Ascending aorta (tissue), 2 donors: ENCODE data around the gene NRP2. TPM values are rescaled to one million over a fixed set of nuclear protein-coding genes. Genes with fewer than 3 reads are reported as not detected.

Experiments used
- DNase-seq, 2 donors: peaks; one replicate each; pipeline ENCODE4 v3.0.0-alpha.2; 2019; ENCODE audit warnings: low spot score in 2 of 2
- H3K27ac ChIP-seq, 2 donors: fragments of 200-600 bp; sonication (generic); one replicate each; pipeline ENCODE4 v1.5.1; 2016 to 2017; ENCODE audit warnings: mild to moderate bottlenecking in 1 of 2
- H3K27me3 ChIP-seq: fragments of 200-600 bp; sonication (generic); one replicate; pipeline ENCODE4 v1.5.1; 2017
- H3K36me3 ChIP-seq, 2 donors: fragments of 200-600 bp; sonication (generic); one replicate each; pipeline ENCODE4 v1.5.1; 2016
- H3K4me1 ChIP-seq, 2 donors: fragments of 200-600 bp; sonication (generic); one replicate each; pipeline ENCODE4 v1.5.1; 2016 to 2017; ENCODE audit warnings: mild to moderate bottlenecking in 1 of 2
- H3K4me3 ChIP-seq, 2 donors: fragments of 200-600 bp; sonication (generic); one replicate each; pipeline ENCODE4 v1.5.1; 2016 to 2017; ENCODE audit warnings: mild to moderate bottlenecking in 1 of 2
- H3K9me3 ChIP-seq, 2 donors: fragments of 200-600 bp; sonication (generic); one replicate each; pipeline ENCODE4 v1.5.1; 2016
- CTCF ChIP-seq, 3 experiments: fragments of 200-600 bp in 2 of 3; fragments of 450-650 bp in 1 of 3; sonication (generic) in 2 of 3; IDR thresholded peaks; one replicate each; pipeline ENCODE4 v1.5.1; 2016 to 2019; ENCODE audit warnings: antibody characterized with exemption in 3 of 3, mild to moderate bottlenecking in 1 of 3, moderate library complexity in 1 of 3
- intact Hi-C: fragments of 100-400 bp; cut with DNase I; formaldehyde crosslinking; loops from one replicate; pipeline ENCODE4 v1.15.1; 2023
- total RNA-seq: library from RNA; depleted of rRNA; stranded (reverse); fragments of >200 nt; gene quantifications from one replicate; pipeline ENCODE4 v1.1.0, GENCODE V29; 2016

NRP2 gene
- total RNA-seq, 1 donor from 2014 or later, result 39.7 TPM

- H3K9me3 ChIP-seq, result peaks cover 0 to 4% of the 10 kb centered on the region in 2 donors
- H3K27ac ChIP-seq, result no peak overlapping the region
- H3K4me3 ChIP-seq, result no peak overlapping the region
- H3K36me3 ChIP-seq, result no peaks in the 10 kb centered on the region
- no peaks in the 10 kb centered on the region for H3K4me1 ChIP-seq
- no peak for DNase-seq
- no peak for TF ChIP-seq CTCF (IDR thresholded peaks at IDR 0.05)
- H3K27me3 ChIP-seq, result no peaks in the 10 kb centered on the region
- intact Hi-C loops, result no loop called here
Measured at GRCh38 chr2:205814039-205814364, 131.7 kb downstream of the NRP2 start.

DNA sequence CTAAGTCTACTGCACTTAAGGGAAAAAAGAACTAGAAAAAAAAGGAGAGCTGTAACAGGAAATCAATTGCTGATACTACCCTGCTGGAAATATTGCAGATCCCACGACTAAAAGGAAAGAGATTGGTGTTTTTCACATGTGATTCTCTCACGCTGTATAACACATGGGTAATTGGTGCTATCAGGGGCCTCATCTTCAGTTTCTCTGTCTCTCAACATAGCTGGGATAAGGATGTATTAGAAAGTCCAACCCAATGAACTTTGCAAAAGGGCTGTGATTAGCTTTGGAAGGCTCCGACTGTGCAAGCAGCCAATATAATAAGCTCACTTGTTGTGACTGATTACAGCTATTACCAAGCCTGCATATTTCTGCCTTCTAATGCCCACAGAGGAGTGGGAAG is 133.4 kb downstream of the NRP2 start:
- Histone ChIP-seq H3K27ac (no peak overlapping the region), H3K9me3 (peaks cover 0 to 4% of the 10 kb centered on the region in 2 donors), H3K27me3 (no peaks in the 10 kb centered on the region), H3K4me3 (no peak overlapping the region), H3K36me3 (no peaks in the 10 kb centered on the region), H3K4me1 (no peaks in the 10 kb centered on the region)
- DNase-seq, result no peak
- TF ChIP-seq CTCF (IDR thresholded peaks at IDR 0.05), result no peak
- intact Hi-C loops, result no loop called here

- TF ChIP-seq CTCF (IDR thresholded peaks at IDR 0.05), result no peak
- Histone ChIP-seq H3K4me3 (no peak overlapping the region), H3K27ac (no peak overlapping the region), H3K9me3 (peaks cover 0 to 4% of the 10 kb centered on the region in 2 donors), H3K27me3 (no peaks in the 10 kb centered on the region), H3K4me1 (no peaks in the 10 kb centered on the region), H3K36me3 (no peaks in the 10 kb centered on the region)
- intact Hi-C loops, result no loop called here
- no peak for DNase-seq
Measured at GRCh38 chr2:205816268-205816667, 134.0 kb downstream of the NRP2 start.

GRCh38 chr2:205822579-205822978 is 140.3 kb downstream of the NRP2 start:
- TF ChIP-seq CTCF (IDR thresholded peaks at IDR 0.05), result no peak
- Histone ChIP-seq H3K27ac (no peak overlapping the region), H3K27me3 (no peaks in the 10 kb centered on the region), H3K9me3 (no peaks in the 10 kb centered on the region), H3K4me3 (no peak overlapping the region), H3K36me3 (no peaks in the 10 kb centered on the region), H3K4me1 (no peaks in the 10 kb centered on the region)
- DNase-seq, result no peak
- intact Hi-C loops, result no loop called here

DNA sequence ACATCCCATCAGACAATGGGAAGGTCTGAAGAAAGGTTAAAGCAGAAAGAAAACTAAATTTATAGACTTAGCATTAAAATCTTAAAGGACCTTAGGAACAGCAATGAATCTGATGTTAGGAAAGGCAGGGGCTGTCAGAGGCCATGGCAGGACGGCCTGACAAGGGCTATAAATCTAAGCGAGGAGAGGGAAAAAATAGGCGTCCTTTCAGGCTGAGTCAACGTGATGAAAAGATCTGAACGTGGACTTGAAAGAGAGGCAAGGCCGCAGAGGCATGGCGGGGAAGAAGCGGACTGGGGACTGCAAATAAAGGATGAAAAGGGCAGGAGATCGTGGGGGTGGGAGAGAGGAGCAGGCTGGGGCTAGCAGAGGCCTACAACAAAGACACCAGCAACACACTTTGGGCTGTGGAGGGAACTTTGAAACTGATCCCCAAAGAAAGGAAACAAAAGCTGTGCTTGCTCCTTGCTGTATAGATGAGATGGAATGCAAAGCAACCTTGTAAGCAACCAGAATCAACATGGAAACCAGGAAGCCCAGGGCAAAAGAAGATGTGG is 145.6 kb downstream of the NRP2 start:
- no peaks in the 10 kb centered on the region for H3K9me3 ChIP-seq
- H3K4me1 ChIP-seq, result no peaks in the 10 kb centered on the region
- H3K27me3 ChIP-seq, result no peaks in the 10 kb centered on the region
- intact Hi-C loops, result no loop called here
- no peaks in the 10 kb centered on the region for H3K36me3 ChIP-seq
- no peak overlapping the region for H3K4me3 ChIP-seq
- no peak for TF ChIP-seq CTCF (IDR thresholded peaks at IDR 0.05)
- no peak overlapping the region for H3K27ac ChIP-seq
- DNase-seq, result no peak

GRCh38 chr2:205833864-205834263 is 151.6 kb downstream of the NRP2 start:
- no peaks in the 10 kb centered on the region for H3K27me3 ChIP-seq
- no peak overlapping the region for H3K4me3 ChIP-seq
- DNase-seq, result no peak
- intact Hi-C loops, result no loop called here
- no peaks in the 10 kb centered on the region for H3K4me1 ChIP-seq
- no peak for TF ChIP-seq CTCF (IDR thresholded peaks at IDR 0.05)
- no peaks in the 10 kb centered on the region for H3K36me3 ChIP-seq
- H3K9me3 ChIP-seq, result no peaks in the 10 kb centered on the region
- no peak overlapping the region for H3K27ac ChIP-seq
